ENCODE data around the gene CSKMT.
A peak's percentile ranks its signal among the peaks of the same experiment; 100 is the strongest.
"Not testable (repeated sequence)": the region's sequence is repeated elsewhere in the genome, so short reads cannot be mapped to it uniquely, and the experiment has no call there.

Gene CSKMT

GRCh38 chr11:62665075-62665598, at the start of gene CSKMT, which contains the start of gene C11orf98:
TSS of gene CSKMT (plus strand) at chr11:62665312. CDS start at chr11:62665880, 568 bp downstream.
TSS of gene C11orf98 (minus strand) at chr11:62665210. CDS start at chr11:62665169, 41 bp downstream.
- FAIRE-seq: peak; percentile 69

- no peak for FAIRE-seq
Observed at GRCh38 chr11:62615521-62615920, 49.6 kb upstream of the CSKMT start.

GRCh38 chr11:62616957-62617356, 48.2 kb upstream of the CSKMT start:
- not testable (repeated sequence) for FAIRE-seq

DNA sequence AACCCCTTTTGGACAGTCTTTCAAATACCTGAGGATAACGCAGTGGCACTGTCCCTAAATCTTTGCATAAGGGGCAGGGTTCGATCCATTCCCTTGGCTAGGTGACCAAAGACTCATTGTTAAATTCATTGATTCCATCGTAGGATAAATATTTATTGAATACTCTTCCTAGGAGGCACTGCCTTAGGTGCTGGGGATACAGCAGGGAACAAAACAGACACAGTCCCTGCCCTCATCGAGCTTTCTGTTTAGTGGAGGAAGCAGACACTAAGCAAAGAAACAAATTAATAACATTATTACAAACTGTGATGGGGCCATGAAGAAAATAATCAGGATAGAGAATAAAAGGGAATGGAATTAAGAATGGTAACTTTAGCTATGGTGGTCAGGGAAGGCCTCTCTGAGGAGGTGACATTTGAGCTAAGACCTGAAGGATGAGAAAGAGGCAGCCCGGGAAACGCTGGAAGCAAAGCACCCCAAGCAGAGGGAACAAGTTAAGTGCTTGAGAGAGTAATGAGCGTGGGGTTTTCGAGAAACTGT, 44.0 kb upstream of the CSKMT start:
- no peak for FAIRE-seq

DNA sequence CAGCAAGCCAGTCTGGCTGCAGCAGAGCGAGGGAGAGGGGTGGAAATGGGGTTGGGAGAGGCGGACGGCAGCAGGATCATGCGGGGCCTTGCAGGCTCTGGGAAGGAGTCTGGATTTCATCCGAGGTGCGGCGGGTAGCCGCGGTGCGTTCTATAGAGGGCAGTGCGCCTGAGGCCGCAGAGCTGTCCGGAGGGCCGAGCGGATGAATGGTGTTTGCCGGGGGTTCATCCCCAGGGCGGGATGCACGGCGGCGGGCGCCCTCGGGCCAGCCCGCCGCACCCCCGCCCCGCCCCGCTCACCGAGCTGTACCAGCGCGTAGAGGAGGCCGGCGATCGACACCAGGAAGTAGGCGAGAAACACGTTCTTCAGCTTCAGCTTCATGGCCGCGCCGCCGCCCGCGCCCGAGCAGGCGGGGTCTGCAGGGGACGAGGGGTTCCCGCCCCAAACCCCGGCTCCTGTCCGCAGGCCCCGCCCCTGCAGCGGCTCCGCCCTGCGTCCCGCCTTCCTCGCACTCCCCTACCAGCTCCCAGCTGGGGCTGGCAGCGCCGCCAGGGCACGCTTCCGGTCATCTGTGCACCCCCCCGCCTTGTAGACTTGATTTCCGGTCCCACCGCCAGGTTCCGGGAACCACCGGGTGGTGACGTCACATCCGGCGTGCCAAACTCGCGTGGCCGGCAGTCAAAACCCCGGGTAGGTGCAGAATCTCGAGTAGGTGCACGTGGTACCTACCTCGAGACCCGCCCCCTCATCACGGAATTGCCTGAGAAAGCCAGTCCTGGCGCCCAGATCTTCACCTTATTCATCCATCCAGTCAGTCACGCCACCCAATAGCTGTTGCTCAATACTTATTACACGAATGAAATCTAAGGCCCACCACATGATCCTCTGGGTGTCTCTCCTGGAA, 43.3 kb upstream of the CSKMT start, which contains the start of gene B3GAT3:
Gene B3GAT3 (minus strand): TSS at position 420 of the 904 bp plus-strand sequence. CDS start 39 bp downstream, at position 381.
- FAIRE-seq: peak; percentile 55

DNA sequence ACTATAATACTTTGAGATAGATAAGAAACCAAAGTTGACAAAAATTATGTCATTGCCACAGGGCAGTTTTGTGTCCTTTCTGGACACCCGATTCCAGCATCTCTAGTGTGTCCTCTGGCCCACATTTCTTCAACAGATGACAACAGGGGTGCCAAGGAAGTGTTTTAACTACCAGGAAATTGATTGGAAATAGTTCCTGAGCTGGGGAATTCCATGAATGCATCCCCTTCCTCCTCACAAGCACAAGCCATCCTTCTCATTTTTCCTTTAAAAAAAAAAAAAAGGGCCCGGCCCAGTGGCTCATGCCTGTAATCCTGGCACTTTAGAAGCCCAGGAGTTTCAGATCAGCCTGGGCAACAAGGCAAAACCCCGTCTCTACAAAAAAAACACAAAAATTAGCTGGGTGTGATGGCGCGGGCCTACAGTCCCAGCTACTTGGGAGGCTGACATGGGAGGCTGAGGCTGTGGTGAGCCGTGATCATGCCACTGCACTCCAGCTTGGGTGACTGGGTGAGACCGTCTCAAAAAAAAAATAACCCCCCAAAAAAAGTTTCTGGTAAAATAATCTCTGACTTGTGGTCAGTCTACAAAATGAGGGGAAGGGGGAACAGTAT, 42.5 kb upstream of the CSKMT start:
- FAIRE-seq: no peak

- no peak for FAIRE-seq
Observed at GRCh38 chr11:62627713-62628112, 37.4 kb upstream of the CSKMT start.

DNA sequence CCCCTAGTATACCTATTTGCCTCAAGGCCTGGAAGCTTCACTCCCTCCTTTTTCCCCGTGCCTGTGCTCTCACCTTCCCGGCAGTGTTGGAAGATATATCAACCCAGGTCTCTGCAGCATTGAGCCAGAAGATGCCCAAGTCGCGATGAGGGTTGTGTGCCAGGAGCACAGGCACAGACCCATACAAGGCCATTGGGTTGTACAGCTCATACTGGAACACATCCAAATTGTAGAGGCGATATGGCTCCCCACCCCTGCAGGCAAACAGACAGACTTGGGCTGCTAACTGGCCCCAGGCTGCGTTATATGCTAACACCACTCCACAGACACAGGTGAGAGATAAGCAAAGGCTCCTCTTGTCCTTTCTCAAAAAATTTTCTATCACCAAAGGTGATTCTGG, 32.6 kb upstream of the CSKMT start:
- FAIRE-seq: no peak

GRCh38 chr11:62644220-62644619, 20.9 kb upstream of the CSKMT start:
- no peak for FAIRE-seq

DNA sequence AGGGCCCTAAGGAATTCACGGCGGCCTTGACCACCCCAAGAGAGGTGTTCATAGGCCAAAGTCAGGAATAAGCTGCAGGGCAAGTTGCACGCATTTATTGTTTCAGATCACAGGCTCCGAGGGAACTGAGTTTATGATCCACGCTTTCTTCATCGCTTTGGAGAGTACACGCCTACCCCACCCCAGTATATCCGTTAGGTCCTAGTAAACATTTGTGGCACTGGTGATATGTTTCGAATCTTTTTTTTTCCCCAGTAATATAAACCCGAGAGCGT, 19.5 kb upstream of the CSKMT start:
- no peak for FAIRE-seq

DNA sequence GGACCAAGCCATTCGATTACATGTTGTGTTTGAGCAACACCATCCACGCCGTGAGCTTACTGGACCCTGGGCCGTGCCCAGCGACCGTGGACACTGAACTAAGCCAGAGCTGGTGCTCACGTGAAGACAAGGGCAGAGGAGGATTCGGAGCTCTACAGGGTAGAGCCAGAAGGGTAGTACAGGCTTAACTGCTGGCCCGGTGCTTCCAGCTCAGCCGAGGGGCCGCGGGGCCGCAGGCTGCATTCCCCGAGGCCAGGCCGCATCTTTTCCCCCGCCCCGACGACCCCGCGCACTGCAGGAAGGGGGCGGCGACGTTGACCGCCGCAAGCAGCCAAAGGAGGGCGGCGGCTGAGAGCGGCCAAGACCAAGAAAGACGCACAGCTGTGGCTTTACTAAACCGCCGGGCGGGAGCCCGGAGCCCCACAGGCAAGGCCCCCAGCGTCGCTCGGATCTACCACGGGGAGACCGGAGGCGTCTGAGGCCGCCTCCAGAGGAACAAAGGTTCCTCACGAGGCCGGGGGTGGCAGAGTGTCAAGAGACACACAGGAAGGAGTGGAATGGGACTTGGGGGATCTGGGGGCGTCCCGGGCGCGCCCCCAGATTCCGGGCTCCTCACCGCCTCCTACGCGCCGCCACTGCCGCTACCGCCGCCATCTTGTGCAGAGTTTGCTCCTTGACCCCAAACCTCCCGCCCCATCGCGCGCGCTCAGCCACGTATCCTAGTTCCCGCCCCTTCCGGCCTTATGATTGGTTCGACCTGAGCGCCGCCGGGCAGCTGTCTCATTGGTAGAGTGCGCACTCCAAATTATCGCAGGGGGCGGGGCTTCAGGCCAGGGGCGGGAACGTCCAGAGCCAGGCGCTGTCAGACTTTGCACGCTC, 18.9 kb upstream of the CSKMT start, which contains the start of gene GANAB:
Gene GANAB (minus strand): TSS at position 668 of the 879 bp plus-strand sequence. CDS start 14 bp downstream, at position 654.
- FAIRE-seq: peak; percentile 95

DNA sequence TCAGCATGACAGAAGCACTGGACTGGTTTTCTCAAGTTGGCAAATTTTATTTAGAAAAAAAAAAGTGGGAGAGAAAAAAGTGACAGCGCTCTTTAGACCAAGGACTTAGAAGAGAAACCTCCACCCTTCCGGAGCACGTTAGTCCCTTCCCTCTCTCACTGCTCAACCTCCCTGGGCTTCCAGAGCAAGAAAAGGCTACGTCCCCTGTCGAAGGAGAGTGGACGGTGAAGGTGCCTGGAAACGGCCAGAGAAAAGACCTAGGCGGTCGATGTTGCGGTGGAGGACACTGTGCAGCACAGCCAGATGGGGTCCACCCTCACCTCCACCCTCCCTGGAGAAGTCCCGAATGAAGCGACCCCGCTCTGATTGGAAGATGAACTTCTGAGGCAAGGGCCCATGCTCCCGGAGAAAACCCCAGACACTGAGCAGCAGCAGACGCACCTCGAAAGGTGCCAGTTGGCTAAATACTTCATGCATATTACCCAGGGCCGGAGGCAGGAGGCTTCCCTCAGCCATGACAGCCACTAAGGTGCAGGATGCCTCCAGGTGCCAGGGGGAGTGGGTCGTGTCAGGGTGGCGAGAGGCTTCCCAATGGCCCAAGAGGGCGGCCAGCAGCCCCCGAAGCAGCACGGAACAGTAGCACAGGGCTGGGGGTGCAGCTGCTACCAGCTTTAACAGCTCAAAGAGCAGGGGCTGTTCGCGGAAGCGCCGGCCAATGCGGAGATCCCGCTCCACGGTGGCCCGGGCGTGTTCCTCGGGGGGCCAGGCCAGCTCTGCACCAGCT, 18.1 kb upstream of the CSKMT start:
- no peak for FAIRE-seq

GRCh38 chr11:62647609-62648005, 17.5 kb upstream of the CSKMT start:
- no peak for FAIRE-seq

DNA sequence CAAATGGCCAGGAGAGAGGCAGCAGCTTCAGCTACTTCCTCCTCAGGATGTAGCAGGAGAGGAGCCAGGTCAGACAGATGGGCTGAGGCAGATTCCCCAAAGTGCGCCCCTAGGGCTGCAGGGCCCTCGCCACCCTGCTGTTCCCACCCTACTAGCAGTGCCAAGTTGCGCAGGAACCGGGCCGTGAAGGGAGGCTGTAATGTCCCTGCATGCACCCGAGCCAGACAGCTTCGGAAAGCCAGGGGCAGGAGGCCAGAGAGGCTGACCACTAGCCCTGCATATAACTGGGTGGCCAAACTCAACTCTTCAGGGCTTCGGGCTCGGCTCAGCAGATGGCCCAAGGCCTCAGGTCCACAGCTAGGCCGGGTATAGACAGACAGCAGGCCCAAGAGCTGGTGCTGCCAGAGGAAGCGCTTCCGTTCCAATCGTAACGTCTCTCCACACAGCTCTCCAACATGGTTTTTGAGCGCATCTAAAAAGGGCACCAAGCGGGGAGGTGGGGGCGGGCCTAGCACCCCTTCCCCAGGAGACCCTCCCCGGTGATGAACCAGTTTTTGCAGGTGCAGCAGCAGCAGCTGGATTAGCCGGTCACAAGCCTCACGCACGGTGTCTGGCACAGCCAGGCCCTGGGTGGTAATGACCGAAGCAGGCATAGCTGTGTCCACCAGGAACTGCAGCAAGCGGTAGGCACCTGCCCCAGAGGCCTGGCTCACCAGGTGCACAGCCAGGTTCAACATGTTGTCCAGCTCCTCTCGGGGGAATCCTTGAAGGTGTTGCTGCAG, 16.7 kb upstream of the CSKMT start:
- no peak for FAIRE-seq

DNA sequence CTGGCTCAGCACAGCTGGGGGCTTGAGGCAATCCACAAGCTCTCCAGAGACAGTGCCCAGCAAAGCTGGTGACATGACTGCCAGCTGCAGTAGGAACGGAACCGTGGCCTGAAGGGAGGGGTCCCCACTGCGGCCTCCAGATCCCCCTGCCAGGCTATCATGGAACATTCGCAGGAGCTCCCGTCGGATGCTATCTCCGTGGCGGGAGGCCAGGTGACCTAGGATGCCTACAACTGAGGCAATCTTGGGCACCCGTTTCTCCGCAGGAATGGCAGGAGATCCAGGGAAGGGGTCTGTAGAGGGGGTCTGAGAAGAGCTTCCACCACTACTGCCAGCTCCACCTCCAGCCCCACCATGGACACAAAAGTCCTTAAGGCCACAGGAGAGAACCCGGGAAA, 16.1 kb upstream of the CSKMT start:
- no peak for FAIRE-seq

DNA sequence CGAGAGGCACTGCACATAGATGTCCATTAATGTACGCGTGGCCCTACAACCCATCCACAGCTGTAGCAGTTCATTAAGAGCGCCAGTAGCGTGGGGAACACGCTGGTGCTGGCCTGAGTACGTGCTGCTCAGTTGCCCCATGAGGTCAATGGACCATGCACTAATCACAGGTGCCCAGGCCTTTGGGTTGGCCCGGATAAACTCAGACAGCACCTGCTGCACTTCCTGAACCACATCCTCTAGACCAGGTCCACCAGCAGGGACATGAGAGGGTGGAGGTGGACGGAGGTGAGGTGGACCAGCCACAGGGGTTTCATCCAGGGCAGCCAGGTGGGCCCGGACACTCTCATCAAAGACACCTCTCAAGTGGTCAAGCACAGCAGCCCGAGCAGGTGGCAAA, 15.6 kb upstream of the CSKMT start:
- FAIRE-seq: no peak

DNA sequence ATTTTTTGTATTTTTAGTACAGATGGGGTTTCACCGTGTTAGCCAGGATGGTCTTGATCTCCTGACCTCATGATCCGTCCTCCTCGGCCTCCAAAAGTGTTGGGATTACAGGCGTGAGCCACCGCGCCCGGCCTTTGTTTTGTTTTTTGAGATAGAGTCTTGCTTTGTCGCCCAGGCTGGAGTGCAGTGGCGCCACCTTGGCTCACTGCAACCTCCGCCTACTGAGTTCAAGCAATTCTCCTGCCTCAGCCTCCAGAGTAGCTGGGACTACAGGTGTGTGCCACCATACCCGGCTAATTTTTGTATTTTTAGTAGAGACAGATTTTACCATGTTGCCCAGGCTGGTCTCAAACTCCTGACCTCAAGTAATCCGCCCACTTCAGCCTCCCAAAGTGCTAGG, 14.8 kb upstream of the CSKMT start:
- FAIRE-seq: not testable (repeated sequence)

DNA sequence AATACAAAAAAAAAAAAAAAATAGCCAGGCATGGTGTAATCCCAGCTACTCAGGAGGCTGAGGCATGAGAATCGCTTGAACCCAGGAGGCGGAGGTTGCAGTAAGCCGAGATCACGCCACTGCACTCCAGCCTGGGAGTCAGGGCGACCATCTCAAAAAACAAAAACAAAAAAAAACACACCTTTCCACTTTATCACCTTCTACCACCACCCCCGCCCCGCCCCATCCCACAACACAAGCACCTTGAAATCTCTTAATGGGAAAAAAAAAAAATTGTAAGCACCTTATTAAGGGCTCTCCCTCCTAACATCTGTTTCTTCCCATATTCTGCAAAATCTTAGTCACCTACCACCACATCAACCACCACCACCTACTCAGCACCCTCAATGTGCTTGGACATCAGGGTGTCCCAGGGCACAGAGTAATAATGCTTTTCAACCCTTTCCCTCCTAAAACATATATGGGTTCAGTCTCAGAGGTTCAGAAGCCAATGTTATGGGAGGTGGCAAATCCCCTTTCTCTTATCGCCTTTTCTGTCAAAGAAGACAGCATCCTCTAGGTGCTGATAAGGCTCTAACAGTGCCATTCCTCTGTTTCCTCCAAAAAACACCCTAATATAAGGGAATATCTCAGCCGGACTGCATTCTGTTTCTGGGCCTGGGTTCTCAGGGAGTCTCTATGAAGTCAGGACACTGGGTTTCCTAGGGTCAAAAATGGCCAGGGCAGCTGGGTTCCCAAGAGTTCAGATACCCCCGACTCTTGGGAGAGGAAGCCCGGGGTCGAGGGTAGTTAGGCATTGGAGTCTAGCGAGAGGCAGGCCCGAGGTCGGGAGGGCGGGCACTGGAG, 12.7 kb upstream of the CSKMT start:
- no peak for FAIRE-seq

DNA sequence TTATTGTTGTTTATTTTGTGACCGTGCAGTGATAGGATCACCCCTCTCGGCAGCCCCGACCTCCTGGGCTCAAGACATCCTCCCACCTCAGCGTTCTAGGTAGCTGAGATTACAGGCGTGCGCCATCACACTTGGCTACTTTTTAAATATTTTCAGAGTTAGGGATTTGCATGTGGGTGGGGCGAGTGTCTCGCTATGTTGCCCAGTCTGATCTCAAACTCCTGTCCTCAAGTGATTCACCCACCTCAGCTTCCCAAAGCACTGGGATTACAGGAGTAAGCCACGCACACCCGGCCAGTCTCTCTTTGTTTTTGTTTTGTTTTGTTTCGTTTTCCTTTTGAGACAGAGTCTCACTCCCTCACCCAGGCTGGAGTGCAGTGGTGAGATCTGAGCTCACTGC, 10.8 kb upstream of the CSKMT start:
- no peak for FAIRE-seq

All from A204.1 (cell line).